Colonic mucosa (tissue), 4 donors: Measurements from ENCODE around the gene RNF166. TPM values are rescaled to one million over a fixed set of nuclear protein-coding genes. Genes with fewer than 3 reads are reported as not detected.

Experiments
- DNase-seq: peaks from one replicate; pipeline ENCODE4 v3.0.0-alpha.2; 2020
- H3K27ac ChIP-seq: fragments of 200-600 bp; one replicate; pipeline ENCODE4 v1.8.0; 2021
- H3K27me3 ChIP-seq: fragments of 200-600 bp; one replicate; pipeline ENCODE4 v1.8.0; 2021
- H3K36me3 ChIP-seq: fragments of 200-600 bp; one replicate; pipeline ENCODE4 v1.8.0; 2021
- H3K4me1 ChIP-seq: fragments of 200-600 bp; one replicate; pipeline ENCODE4 v1.8.0; 2021; ENCODE audit warnings: mild to moderate bottlenecking
- H3K4me3 ChIP-seq: fragments of 200-600 bp; one replicate; pipeline ENCODE4 v1.8.0; 2021
- H3K9ac ChIP-seq, 2 donors: one replicate each; pipeline ENCODE4 v1.7.0; 2013; ENCODE audit warnings: control low read depth in 2 of 2, low read depth in 2 of 2, low read length in 2 of 2
- H3K9me3 ChIP-seq: fragments of 200-600 bp; one replicate; pipeline ENCODE4 v1.8.0; 2021
- CTCF ChIP-seq: fragments of 200-600 bp; IDR thresholded peaks from one replicate; pipeline ENCODE4 v1.8.0; 2022; ENCODE audit warnings: antibody characterized with exemption, mild to moderate bottlenecking
- intact Hi-C: fragments of 100-400 bp; cut with DNase I; formaldehyde crosslinking; loops from one replicate; pipeline ENCODE4 v1.14.1; 2022
- total RNA-seq, 2 donors: library from RNA; stranded (reverse); fragmentation: NEBNext Ultra II Directional in 1 of 2; extraction: Animal tissue kit (Norgen Biotek cat#: 25700) in 1 of 2; gene quantifications; one replicate each; pipeline ENCODE4 v1.2.1, GENCODE V29; 2021
- donor health status: healthy.
- donor health status: DM: no; HTN: no; CAD: no.
- donor health status: DM: no; HTN: no; CAD: no.

RNF166 gene
- total RNA-seq, 2 donors from 2014 or later = 9.2 to 9.3 TPM

- TF ChIP-seq CTCF = no peak
- intact Hi-C loops = no loop called here
- Histone ChIP-seq H3K27ac (no peak overlapping the region), H3K4me1 (no peaks in the 10 kb centered on the region), H3K36me3 (no peaks in the 10 kb centered on the region), H3K9ac (no peak overlapping the region), H3K9me3 (no peaks in the 10 kb centered on the region), H3K27me3 (no peaks in the 10 kb centered on the region), H3K4me3 (no peak overlapping the region)
- DNase-seq = no peak
Observed at GRCh38 chr16:88752386-88753002, 46.3 kb upstream of the RNF166 start.

GRCh38 chr16:88750854-88751253, 44.6 kb upstream of the RNF166 start:
- no peaks in the 10 kb centered on the region for H3K4me1 ChIP-seq
- H3K9ac ChIP-seq = no peak overlapping the region
- intact Hi-C loops = no loop called here
- DNase-seq = no peak
- no peak for TF ChIP-seq CTCF
- H3K4me3 ChIP-seq = no peak overlapping the region
- H3K27ac ChIP-seq = no peak overlapping the region
- H3K9me3 ChIP-seq = no peaks in the 10 kb centered on the region
- H3K27me3 ChIP-seq = no peaks in the 10 kb centered on the region
- no peaks in the 10 kb centered on the region for H3K36me3 ChIP-seq

- H3K27me3 ChIP-seq = no peaks in the 10 kb centered on the region
- no peaks in the 10 kb centered on the region for H3K9me3 ChIP-seq
- H3K9ac ChIP-seq = no peak overlapping the region
- no peak for DNase-seq
- no peak overlapping the region for H3K27ac ChIP-seq
- intact Hi-C loops = loop anchor here (10.0 kb wide), 1 partner anchor 415 kb away; no protein-coding TSS in a partner anchor
- H3K4me3 ChIP-seq = no peak overlapping the region
- no peak for TF ChIP-seq CTCF
- H3K4me1 ChIP-seq = peaks cover under 1% of the 10 kb centered on the region
- no peaks in the 10 kb centered on the region for H3K36me3 ChIP-seq
Observed at GRCh38 chr16:88749358-88749757, 43.1 kb upstream of the RNF166 start.

GRCh38 chr16:88748364-88748763, 42.2 kb upstream of the RNF166 start:
- no peaks in the 10 kb centered on the region for H3K27me3 ChIP-seq
- no peaks in the 10 kb centered on the region for H3K9me3 ChIP-seq
- intact Hi-C loops = loop anchor here (10.0 kb wide), 1 partner anchor 416 kb away; no protein-coding TSS in a partner anchor
- no peak overlapping the region for H3K9ac ChIP-seq
- TF ChIP-seq CTCF = no peak
- peaks cover 9% of the 10 kb centered on the region for H3K4me1 ChIP-seq
- no peak for DNase-seq
- H3K27ac ChIP-seq = no peak overlapping the region
- no peaks in the 10 kb centered on the region for H3K36me3 ChIP-seq
- H3K4me3 ChIP-seq = no peak overlapping the region

GRCh38 chr16:88747588-88748301, 41.5 kb upstream of the RNF166 start:
- Histone ChIP-seq H3K27ac (no peak overlapping the region), H3K9ac (no peak overlapping the region), H3K27me3 (no peaks in the 10 kb centered on the region), H3K36me3 (no peaks in the 10 kb centered on the region), H3K4me1 (peaks cover 9% of the 10 kb centered on the region), H3K4me3 (no peak overlapping the region), H3K9me3 (no peaks in the 10 kb centered on the region)
- intact Hi-C loops = loop anchor here (10.0 kb wide), 1 partner anchor 417 kb away; no protein-coding TSS in a partner anchor
- peak; percentile 63 for DNase-seq
- peak; percentile 47 for TF ChIP-seq CTCF
